Measurements from ENCODE around the gene MAST1.
"Not testable (repeated sequence)": the region's sequence is repeated elsewhere in the genome, so short reads cannot be mapped to it uniquely, and the experiment has no call there.

MAST1 gene

DNA sequence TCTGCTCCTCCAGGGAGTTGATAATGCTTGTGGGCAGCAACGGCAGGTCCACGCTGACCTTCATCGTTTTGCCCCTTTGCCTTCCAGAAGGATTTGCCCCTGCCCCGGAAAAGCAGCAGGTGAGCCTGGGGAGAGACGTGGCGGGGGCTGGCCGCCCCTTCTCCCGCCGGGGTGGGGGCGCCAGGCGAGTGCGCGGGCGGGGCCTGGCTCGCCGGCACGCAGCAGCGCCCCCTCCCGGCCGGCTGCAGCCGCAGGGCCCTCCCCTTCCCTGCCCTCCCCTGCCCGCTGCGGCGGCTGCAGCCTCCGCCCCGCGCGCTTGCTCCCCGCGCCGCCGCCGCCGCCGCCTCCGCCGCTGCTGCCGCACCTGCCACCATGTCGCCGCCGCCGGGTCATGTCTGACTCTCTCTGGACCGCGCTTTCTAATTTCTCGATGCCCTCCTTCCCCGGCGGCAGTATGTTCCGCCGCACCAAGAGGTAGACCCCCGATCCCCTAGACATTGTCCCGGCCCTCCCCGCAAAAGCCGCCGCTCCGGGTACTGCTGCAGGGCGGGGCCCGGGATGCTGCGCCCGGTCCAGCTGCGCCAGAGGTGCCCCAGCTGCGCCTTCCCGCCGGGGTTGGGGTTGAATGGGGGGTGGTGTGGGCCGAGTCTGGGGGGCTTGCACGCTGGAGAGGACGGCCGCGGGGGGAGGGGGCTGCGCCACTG is at the start of gene MAST1:
Gene MAST1, plus strand, starts transcription at position 334 of the 704 bp plus-strand sequence. Its CDS starts 58 bp downstream, at position 392.
- no peak for DNase-seq (ENCODE audit: low read depth in 1 of 2, low spot score in 1 of 2)

DNA sequence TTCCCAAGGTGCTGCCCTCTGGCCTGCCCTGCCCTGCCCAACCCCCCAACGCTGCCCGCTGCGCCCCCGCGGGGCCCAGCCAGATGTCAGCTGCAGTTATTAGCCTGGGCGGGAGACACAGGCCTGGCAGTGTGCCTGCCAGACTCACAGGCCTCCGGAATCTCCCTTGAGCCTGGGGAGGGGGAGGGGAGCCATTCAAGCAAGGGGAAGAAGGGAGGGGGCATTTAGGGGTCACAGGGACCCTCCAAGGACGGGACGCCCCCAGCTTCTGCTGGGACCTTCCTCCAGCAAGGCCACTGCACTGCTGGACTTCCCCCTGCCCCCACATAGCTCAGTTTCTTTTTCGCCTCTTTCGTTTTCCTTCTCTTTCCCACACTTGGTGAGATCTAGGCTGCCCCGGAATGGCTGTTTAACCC is 49.6 kb upstream of the MAST1 start:
- DNase-seq (ENCODE audit: low read depth in 1 of 2, low spot score in 1 of 2): no peak

GRCh38 chr19:12789098-12789903 is 49.0 kb upstream of the MAST1 start:
- DNase-seq (ENCODE audit: low read depth in 1 of 2, low spot score in 1 of 2): no peak

DNA sequence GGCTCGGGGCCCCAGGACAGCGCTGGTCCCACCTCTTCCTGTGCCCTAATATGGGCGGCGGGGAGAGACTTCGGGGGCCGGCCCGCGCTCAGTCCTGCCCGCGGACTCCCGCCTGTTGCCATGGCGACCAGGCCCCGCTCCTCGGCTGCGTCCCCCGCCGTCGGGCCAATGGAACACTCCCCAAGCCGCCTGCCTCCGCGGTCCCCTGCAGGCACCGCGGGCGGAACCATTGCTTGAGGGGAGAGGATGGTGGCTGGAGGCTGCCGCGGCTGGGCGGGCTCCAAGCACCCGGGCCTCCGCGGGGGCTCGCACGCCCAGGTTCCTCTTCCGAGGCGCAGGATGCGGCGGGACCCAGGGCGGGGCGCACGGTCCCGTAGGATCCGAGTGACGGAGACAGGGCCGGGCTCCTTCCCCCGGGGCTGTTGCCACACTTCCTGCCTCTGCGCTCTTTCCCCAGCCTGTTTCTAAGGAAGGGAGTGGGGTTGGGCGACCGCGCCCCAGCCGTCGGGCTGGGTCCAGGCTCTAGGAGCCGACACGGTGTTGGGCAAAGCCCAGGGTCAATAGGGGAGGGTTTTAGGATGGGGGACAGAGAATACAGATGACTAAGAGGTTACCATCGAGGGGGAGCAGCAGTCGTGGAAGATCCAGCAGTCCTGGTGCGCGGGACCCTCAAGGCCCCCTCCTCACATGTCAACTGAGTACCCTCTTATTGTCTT is 48.3 kb upstream of the MAST1 start:
- peak; percentile 77 to 84 for DNase-seq (ENCODE audit: low read depth in 1 of 2, low spot score in 1 of 2)

- DNase-seq (ENCODE audit: low read depth in 1 of 2, low spot score in 1 of 2): no peak
Measured at GRCh38 chr19:12790628-12791344, 47.5 kb upstream of the MAST1 start.

DNA sequence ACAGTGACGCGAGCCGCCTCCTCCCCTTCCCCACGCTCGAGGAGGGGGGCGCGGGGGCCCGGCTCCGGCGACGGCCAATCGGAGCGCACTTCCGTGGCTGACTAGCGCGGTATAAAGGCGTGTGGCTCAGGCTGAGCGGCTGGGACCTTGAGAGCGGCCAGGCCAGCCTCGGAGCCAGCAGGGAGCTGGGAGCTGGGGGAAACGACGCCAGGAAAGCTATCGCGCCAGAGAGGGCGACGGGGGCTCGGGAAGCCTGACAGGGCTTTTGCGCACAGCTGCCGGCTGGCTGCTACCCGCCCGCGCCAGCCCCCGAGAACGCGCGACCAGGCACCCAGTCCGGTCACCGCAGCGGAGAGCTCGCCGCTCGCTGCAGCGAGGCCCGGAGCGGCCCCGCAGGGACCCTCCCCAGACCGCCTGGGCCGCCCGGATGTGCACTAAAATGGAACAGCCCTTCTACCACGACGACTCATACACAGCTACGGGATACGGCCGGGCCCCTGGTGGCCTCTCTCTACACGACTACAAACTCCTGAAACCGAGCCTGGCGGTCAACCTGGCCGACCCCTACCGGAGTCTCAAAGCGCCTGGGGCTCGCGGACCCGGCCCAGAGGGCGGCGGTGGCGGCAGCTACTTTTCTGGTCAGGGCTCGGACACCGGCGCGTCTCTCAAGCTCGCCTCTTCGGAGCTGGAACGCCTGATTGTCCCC is 46.8 kb upstream of the MAST1 start, which contains the start of gene JUNB:
Gene JUNB, plus strand, starts transcription at position 142 of the 706 bp plus-strand sequence. Its CDS starts 286 bp downstream, at position 428.
- peak; percentile 93 to 95 for DNase-seq (ENCODE audit: low read depth in 1 of 2, low spot score in 1 of 2)

DNA sequence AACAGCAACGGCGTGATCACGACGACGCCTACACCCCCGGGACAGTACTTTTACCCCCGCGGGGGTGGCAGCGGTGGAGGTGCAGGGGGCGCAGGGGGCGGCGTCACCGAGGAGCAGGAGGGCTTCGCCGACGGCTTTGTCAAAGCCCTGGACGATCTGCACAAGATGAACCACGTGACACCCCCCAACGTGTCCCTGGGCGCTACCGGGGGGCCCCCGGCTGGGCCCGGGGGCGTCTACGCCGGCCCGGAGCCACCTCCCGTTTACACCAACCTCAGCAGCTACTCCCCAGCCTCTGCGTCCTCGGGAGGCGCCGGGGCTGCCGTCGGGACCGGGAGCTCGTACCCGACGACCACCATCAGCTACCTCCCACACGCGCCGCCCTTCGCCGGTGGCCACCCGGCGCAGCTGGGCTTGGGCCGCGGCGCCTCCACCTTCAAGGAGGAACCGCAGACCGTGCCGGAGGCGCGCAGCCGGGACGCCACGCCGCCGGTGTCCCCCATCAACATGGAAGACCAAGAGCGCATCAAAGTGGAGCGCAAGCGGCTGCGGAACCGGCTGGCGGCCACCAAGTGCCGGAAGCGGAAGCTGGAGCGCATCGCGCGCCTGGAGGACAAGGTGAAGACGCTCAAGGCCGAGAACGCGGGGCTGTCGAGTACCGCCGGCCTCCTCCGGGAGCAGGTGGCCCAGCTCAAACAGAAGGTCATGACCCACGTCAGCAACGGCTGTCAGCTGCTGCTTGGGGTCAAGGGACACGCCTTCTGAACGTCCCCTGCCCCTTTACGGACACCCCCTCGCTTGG is 46.1 kb upstream of the MAST1 start:
- DNase-seq (ENCODE audit: low read depth in 1 of 2, low spot score in 1 of 2): peak in 1 of 2 donors; percentile 64

- no peak for DNase-seq (ENCODE audit: low read depth in 1 of 2, low spot score in 1 of 2)
Measured at GRCh38 chr19:12792853-12793289, 45.4 kb upstream of the MAST1 start.

GRCh38 chr19:12793290-12794195 is 44.8 kb upstream of the MAST1 start:
- DNase-seq (ENCODE audit: low read depth in 1 of 2, low spot score in 1 of 2): peak; percentile 86 to 89

GRCh38 chr19:12794196-12794941 is 43.9 kb upstream of the MAST1 start:
- no peak for DNase-seq (ENCODE audit: low read depth in 1 of 2, low spot score in 1 of 2)

DNA sequence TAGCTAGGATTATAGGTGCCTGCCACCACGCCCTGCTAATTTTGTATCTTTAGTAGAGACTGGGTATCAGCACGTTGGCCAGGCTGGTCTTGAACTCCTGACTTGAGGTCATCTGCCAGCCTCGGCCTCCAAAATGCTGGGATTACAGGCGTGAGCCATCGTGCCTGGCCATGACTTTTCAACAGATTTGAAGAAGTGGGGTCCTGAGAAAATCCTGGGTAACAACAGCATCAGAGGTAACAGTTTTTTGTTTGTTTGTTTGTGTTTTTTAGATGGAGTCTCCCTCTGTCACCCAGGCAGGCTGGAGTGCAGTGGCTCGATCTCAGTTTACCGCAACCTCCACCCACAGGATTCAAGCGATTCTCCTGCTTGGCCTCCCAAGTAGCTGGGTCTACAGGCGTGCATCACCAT is 43.3 kb upstream of the MAST1 start:
- no peak for DNase-seq (ENCODE audit: low read depth in 1 of 2, low spot score in 1 of 2)

DNA sequence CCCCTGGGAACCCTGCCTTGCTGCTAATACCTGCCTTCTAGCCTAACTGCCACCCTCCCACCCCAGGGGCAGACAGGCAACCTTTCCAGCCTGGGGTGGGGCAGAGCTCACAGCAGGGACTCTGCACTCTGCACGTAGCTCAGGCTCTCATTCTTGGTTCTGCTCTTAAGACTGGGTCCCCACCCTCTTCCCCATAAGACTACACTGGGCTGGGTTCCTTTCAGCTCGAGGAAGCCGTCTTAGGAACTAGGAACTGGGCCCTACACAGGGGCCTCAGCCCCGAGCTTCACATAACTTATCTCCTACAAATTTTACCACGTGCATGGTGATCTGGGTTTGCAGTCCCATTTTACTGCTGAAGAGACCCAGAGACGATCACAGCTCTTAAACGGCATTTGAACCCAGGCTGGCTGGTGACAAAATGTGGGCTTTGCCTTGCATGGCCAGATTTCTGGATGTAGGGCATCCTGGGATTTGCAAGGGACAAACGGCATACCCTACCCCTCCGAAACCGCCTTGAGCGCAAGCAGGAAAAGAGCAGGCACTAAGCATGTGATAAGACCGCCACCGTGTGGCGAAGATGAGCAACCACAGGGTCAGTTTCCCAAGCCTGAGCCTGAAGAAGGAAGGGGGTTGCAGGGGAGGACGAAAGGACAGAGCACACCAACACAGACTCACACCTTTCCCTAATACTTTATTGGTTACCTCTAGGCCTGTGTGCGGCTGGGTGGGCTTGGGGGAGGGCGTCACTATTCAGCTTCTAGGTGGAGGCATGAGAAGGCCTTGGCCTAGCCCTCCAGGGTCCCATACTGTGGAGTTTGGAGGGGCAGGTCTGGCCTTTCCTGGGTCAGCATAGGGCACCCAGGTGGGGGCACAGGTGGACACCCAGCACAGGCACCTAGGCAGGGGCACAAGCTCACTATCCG is 41.9 kb upstream of the MAST1 start:
- DNase-seq (ENCODE audit: low read depth in 1 of 2, low spot score in 1 of 2): peak in 1 of 2 donors; percentile 73

- DNase-seq (ENCODE audit: low read depth in 1 of 2, low spot score in 1 of 2): no peak
Measured at GRCh38 chr19:12797141-12797587, 41.2 kb upstream of the MAST1 start.

GRCh38 chr19:12797607-12798006 is 40.7 kb upstream of the MAST1 start:
- DNase-seq (ENCODE audit: low read depth in 1 of 2, low spot score in 1 of 2): not testable (repeated sequence)

GRCh38 chr19:12799742-12800465 is 38.4 kb upstream of the MAST1 start:
- no peak for DNase-seq (ENCODE audit: low read depth in 1 of 2, low spot score in 1 of 2)

DNA sequence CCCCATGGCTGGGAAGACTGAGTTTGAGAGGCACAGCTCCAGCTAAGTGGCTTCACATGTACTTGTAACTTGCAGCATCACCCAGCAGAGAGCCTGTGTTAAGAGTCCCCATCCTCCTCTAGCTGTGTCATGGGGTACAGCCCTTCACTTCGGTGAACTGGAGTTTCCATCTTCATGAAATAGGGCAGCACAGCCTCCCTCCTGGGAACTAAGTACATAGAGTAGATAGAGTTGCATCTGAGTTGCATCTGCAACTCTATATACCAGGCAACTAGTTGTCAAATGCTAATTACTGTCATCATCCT is 37.9 kb upstream of the MAST1 start:
- no peak for DNase-seq (ENCODE audit: low read depth in 1 of 2, low spot score in 1 of 2)

Measured in activated CD4-positive, alpha-beta T cell treated with anti-CD3 and anti-CD28 coated beads, Interleukin-2, amount 50 U/mL, for 24 hours (primary cell).